ENCODE results near the gene TDO2.
"Not testable (repeated sequence)": the region's sequence is repeated elsewhere in the genome, so short reads cannot be mapped to it uniquely, and the experiment has no call there.

The TDO2 gene

GRCh38 chr4:155907556-155907955 lies 4.1 kb downstream of the TDO2 start:
- no peak for DNase-seq (ENCODE audit: low read depth in 2 of 2)

- no peak for DNase-seq (ENCODE audit: low read depth in 2 of 2)
Measured at GRCh38 chr4:155908187-155909139, 5.0 kb downstream of the TDO2 start.

- no peak for DNase-seq (ENCODE audit: low read depth in 2 of 2)
Measured at GRCh38 chr4:155909615-155910226, 6.2 kb downstream of the TDO2 start.

GRCh38 chr4:155911905-155912304 lies 8.4 kb downstream of the TDO2 start:
- DNase-seq (ENCODE audit: low read depth in 2 of 2), result no peak

GRCh38 chr4:155914782-155915181 lies 11.3 kb downstream of the TDO2 start:
- no peak for DNase-seq (ENCODE audit: low read depth in 2 of 2)

- no peak for DNase-seq (ENCODE audit: low read depth in 2 of 2)
Measured at GRCh38 chr4:155921597-155921996, 18.1 kb downstream of the TDO2 start.

GRCh38 chr4:155924637-155925036 lies 21.1 kb downstream of the TDO2 start:
- DNase-seq (ENCODE audit: low read depth in 2 of 2), result no peak

- no peak for DNase-seq (ENCODE audit: low read depth in 2 of 2)
Measured at GRCh38 chr4:155929833-155930232, 26.3 kb downstream of the TDO2 start.

GRCh38 chr4:155930330-155930729 lies 26.8 kb downstream of the TDO2 start:
- DNase-seq (ENCODE audit: low read depth in 2 of 2), result no peak

- DNase-seq (ENCODE audit: low read depth in 2 of 2), result no peak
Measured at GRCh38 chr4:155931634-155932033, 28.1 kb downstream of the TDO2 start.

- DNase-seq (ENCODE audit: low read depth in 2 of 2), result not testable (repeated sequence)
Measured at GRCh38 chr4:155934634-155935033, 31.1 kb downstream of the TDO2 start.

GRCh38 chr4:155935389-155935986 lies 32.0 kb downstream of the TDO2 start:
- no peak for DNase-seq (ENCODE audit: low read depth in 2 of 2)

GRCh38 chr4:155941085-155941790 lies 37.7 kb downstream of the TDO2 start:
- DNase-seq (ENCODE audit: low read depth in 2 of 2), result no peak

- DNase-seq (ENCODE audit: low read depth in 2 of 2), result no peak
Measured at GRCh38 chr4:155941820-155942219, 38.3 kb downstream of the TDO2 start.

- DNase-seq (ENCODE audit: low read depth in 2 of 2), result no peak
Measured at GRCh38 chr4:155943605-155944291, 40.3 kb downstream of the TDO2 start.

GRCh38 chr4:155944516-155944915 lies 41.0 kb downstream of the TDO2 start:
- DNase-seq (ENCODE audit: low read depth in 2 of 2), result no peak

- no peak for DNase-seq (ENCODE audit: low read depth in 2 of 2)
Measured at GRCh38 chr4:155946486-155946885, 43.0 kb downstream of the TDO2 start.

GRCh38 chr4:155948541-155948940 lies 45.0 kb downstream of the TDO2 start:
- no peak for DNase-seq (ENCODE audit: low read depth in 2 of 2)

GRCh38 chr4:155950461-155950860 lies 47.0 kb downstream of the TDO2 start:
- no peak for DNase-seq (ENCODE audit: low read depth in 2 of 2)

GRCh38 chr4:155952501-155952901 lies 49.0 kb downstream of the TDO2 start:
- DNase-seq (ENCODE audit: low read depth in 2 of 2), result no peak

Data from stimulated activated CD8-positive, alpha-beta memory T cell treated with anti-CD3 and anti-CD28 coated beads, Interleukin-15, amount 100 ng/mL, for 48 hours (primary cell).